Omental fat pad (tissue), 4 donors: ENCODE data around the gene MED12L. TPM values are rescaled to one million over a fixed set of nuclear protein-coding genes. Genes with fewer than 3 reads are reported as not detected.

Source experiments
- ATAC-seq: fragments of 150-250 bp; one replicate; pipeline ENCODE4 v1.9.1; 2016; ENCODE audit warnings: mild to moderate bottlenecking, moderate library complexity; ENCODE audit not compliant: low FRiP score
- DNase-seq: peaks from one replicate; pipeline ENCODE4 v3.0.0-alpha.2; 2019; ENCODE audit warnings: low spot score
- CTCF ChIP-seq, 3 donors: fragments of 450-650 bp; IDR thresholded peaks; one replicate each; pipeline ENCODE4 v1.5.1; 2016 to 2017; ENCODE audit warnings: antibody characterized with exemption in 3 of 3, mild to moderate bottlenecking in 3 of 3, moderate library complexity in 2 of 3
- total RNA-seq, 4 donors: library from RNA; depleted of rRNA; stranded (reverse); fragments of >200 nt; gene quantifications; one replicate each; pipeline ENCODE4 v1.1.0, GENCODE V29; 2016

MED12L gene
- total RNA-seq, 4 donors from 2014 or later = 0.16 to 0.37 (median 0.31) TPM

GRCh38 chr3:151210676-151211381 lies 125.4 kb downstream of the MED12L start:
- no peak for TF ChIP-seq CTCF (IDR thresholded peaks at IDR 0.05)
- DNase-seq (no peak), ATAC-seq (peak; percentile 44)

- ATAC-seq (no peak), DNase-seq (no peak)
- no peak for TF ChIP-seq CTCF (IDR thresholded peaks at IDR 0.05)
Measured at GRCh38 chr3:151213151-151213550, 127.7 kb downstream of the MED12L start.

- no peak for TF ChIP-seq CTCF (IDR thresholded peaks at IDR 0.05)
- ATAC-seq = no peak
- DNase-seq = no peak
Measured at GRCh38 chr3:151213881-151214280, 128.4 kb downstream of the MED12L start.

GRCh38 chr3:151214459-151214858 lies 129.0 kb downstream of the MED12L start:
- TF ChIP-seq CTCF (IDR thresholded peaks at IDR 0.05) = no peak
- ATAC-seq = no peak

GRCh38 chr3:151216641-151217607 lies 131.5 kb downstream of the MED12L start:
- no peak for TF ChIP-seq CTCF (IDR thresholded peaks at IDR 0.05)
- no peak for ATAC-seq
- no peak for DNase-seq

More at GRCh38 chr3:151214459-151214858, 129.0 kb downstream of the MED12L start:
- DNase-seq = no peak

GRCh38 chr3:151218136-151218535 lies 132.7 kb downstream of the MED12L start:
- no peak for TF ChIP-seq CTCF (IDR thresholded peaks at IDR 0.05)
- ATAC-seq (no peak), DNase-seq (no peak)
